ENCODE data around the gene MIS12.

GRCh38 chr17:5511401-5512225 lies 25.2 kb downstream of the MIS12 start:
- TF ChIP-seq FOXM1 (IDR thresholded peaks at IDR 0.05; ENCODE audit: borderline replicate concordance) (no peak), SUZ12 (IDR thresholded peaks at IDR 0.05) (no peak), L3MBTL2 (conservative IDR thresholded peaks at IDR 0.05) (no peak), LEF1 (IDR thresholded peaks at IDR 0.05; ENCODE audit: borderline replicate concordance) (no peak), FOXA1 (IDR thresholded peaks at IDR 0.05) (no peak)
- TF ChIP-seq, protein P1, sequence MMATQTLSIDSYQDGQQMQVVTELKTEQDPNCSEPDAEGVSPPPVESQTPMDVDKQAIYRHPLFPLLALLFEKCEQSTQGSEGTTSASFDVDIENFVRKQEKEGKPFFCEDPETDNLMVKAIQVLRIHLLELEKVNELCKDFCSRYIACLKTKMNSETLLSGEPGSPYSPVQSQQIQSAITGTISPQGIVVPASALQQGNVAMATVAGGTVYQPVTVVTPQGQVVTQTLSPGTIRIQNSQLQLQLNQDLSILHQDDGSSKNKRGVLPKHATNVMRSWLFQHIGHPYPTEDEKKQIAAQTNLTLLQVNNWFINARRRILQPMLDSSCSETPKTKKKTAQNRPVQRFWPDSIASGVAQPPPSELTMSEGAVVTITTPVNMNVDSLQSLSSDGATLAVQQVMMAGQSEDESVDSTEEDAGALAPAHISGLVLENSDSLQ (IDR thresholded peaks at IDR 0.05): no peak
